Kidney epithelial cell (primary cell): ENCODE data around the gene RP9. TPM values are rescaled to one million over a fixed set of nuclear protein-coding genes. Genes with fewer than 3 reads are reported as not detected.

Experiments used
- DNase-seq: peaks from one replicate; pipeline ENCODE4 v3.0.0-alpha.2; 2010; ENCODE audit warnings: low read depth
- H3K27me3 ChIP-seq: 2 replicates; pipeline ENCODE4 v1.6.0; 2011; ENCODE audit warnings: low read length; ENCODE audit not compliant: control insufficient read depth, insufficient read depth
- H3K36me3 ChIP-seq: 2 replicates; pipeline ENCODE4 v1.5.1; 2011; ENCODE audit warnings: low read length; ENCODE audit not compliant: control insufficient read depth, insufficient read depth
- H3K4me3 ChIP-seq: 2 replicates; pipeline ENCODE4 v1.5.1; 2011; ENCODE audit warnings: low read depth, mild to moderate bottlenecking, control low read depth, low read length
- CTCF ChIP-seq: IDR thresholded peaks from 2 replicates; pipeline ENCODE4 v1.5.1; 2011; ENCODE audit warnings: mild to moderate bottlenecking, moderate library complexity, low read length, control low read depth, inconsistent platforms; ENCODE audit not compliant: insufficient read depth, poor library complexity, severe bottlenecking
- total RNA-seq: library from RNA; depleted of rRNA; stranded (reverse); fragments of >200 nt; gene quantifications from 2 replicates; pipeline ENCODE4 v1.2.3, GENCODE V29; 2015

The RP9 gene
- total RNA-seq, 1 donor from 2014 or later = 22.2 TPM

GRCh38 chr7:33075818-33076518, 33.2 kb downstream of the RP9 start:
- DNase-seq = no peak
- no peak for TF ChIP-seq CTCF
- no peaks in the 10 kb centered on the region for H3K36me3 ChIP-seq

GRCh38 chr7:33073243-33073642, 36.0 kb downstream of the RP9 start:
- H3K4me3 ChIP-seq = no peak overlapping the region
- TF ChIP-seq CTCF = no peak
- no peaks in the 10 kb centered on the region for H3K36me3 ChIP-seq
- H3K27me3 ChIP-seq = no peaks in the 10 kb centered on the region
- no peak for DNase-seq

More at GRCh38 chr7:33075818-33076518, 33.2 kb downstream of the RP9 start:
- no peak overlapping the region for H3K4me3 ChIP-seq
- H3K27me3 ChIP-seq = no peaks in the 10 kb centered on the region

- Histone ChIP-seq H3K4me3 (no peak overlapping the region), H3K27me3 (no peaks in the 10 kb centered on the region), H3K36me3 (no peaks in the 10 kb centered on the region)
- DNase-seq = no peak
- no peak for TF ChIP-seq CTCF
These were observed 36.7 kb downstream of the RP9 start for GRCh38 chr7:33072471-33072870.

- no peak for TF ChIP-seq CTCF
- H3K4me3 ChIP-seq = no peak overlapping the region
- H3K36me3 ChIP-seq = no peaks in the 10 kb centered on the region
- H3K27me3 ChIP-seq = no peaks in the 10 kb centered on the region
- no peak for DNase-seq
These were observed 38.4 kb downstream of the RP9 start for GRCh38 chr7:33070831-33071230.

GRCh38 chr7:33070277-33070676, 38.9 kb downstream of the RP9 start:
- Histone ChIP-seq H3K4me3 (no peak overlapping the region), H3K27me3 (no peaks in the 10 kb centered on the region), H3K36me3 (no peaks in the 10 kb centered on the region)
- DNase-seq = no peak
- TF ChIP-seq CTCF = no peak

- H3K27me3 ChIP-seq = no peaks in the 10 kb centered on the region
- TF ChIP-seq CTCF = no peak
- no peak for DNase-seq
- no peaks in the 10 kb centered on the region for H3K36me3 ChIP-seq
- no peak overlapping the region for H3K4me3 ChIP-seq
These were observed 41.3 kb downstream of the RP9 start for GRCh38 chr7:33067921-33068320.
